Parathyroid adenoma (tissue), 2 donors: ENCODE results near the gene CACNG5.

ENCODE experiments used
- H2AFZ ChIP-seq: fragments of 300-600 bp; sonication (generic); one replicate; pipeline ENCODE4 v1.7.0; 2017; ENCODE audit warnings: antibody characterized with exemption, mild to moderate bottlenecking
- H3K27ac ChIP-seq: fragments of 300-600 bp; sonication (generic); one replicate; pipeline ENCODE4 v1.7.0; 2017
- H3K27me3 ChIP-seq: fragments of 300-600 bp; sonication (generic); one replicate; pipeline ENCODE4 v1.7.0; 2017; ENCODE audit warnings: low read length; ENCODE audit not compliant: control insufficient read depth, insufficient read depth
- H3K36me3 ChIP-seq: fragments of 300-600 bp; sonication (generic); one replicate; pipeline ENCODE4 v1.7.0; 2017; ENCODE audit warnings: low read length; ENCODE audit not compliant: control insufficient read depth, insufficient read depth
- H3K4me1 ChIP-seq: fragments of 300-600 bp; sonication (generic); one replicate; pipeline ENCODE4 v1.7.0; 2017; ENCODE audit warnings: control low read depth
- H3K4me2 ChIP-seq: fragments of 300-600 bp; sonication (generic); one replicate; pipeline ENCODE4 v1.7.0; 2017; ENCODE audit warnings: low read length
- H3K4me3 ChIP-seq: fragments of 300-600 bp; sonication (generic); one replicate; pipeline ENCODE4 v1.7.0; 2017; ENCODE audit warnings: low read depth, low read length
- H3K79me2 ChIP-seq: fragments of 300-600 bp; sonication (generic); one replicate; pipeline ENCODE4 v1.7.0; 2017; ENCODE audit warnings: control low read depth
- H3K9ac ChIP-seq: fragments of 300-600 bp; sonication (generic); one replicate; pipeline ENCODE4 v1.7.0; 2017; ENCODE audit warnings: mild to moderate bottlenecking
- H3K9me3 ChIP-seq: fragments of 300-600 bp; sonication (generic); one replicate; pipeline ENCODE4 v1.7.0; 2017; ENCODE audit warnings: low read length; ENCODE audit not compliant: control insufficient read depth
- CTCF ChIP-seq: fragments of 300-600 bp; sonication (generic); IDR thresholded peaks from one replicate; pipeline ENCODE4 v1.7.0; 2017; ENCODE audit warnings: antibody characterized with exemption, mild to moderate bottlenecking
- donor health status: primary hyperparathyroidism.

The CACNG5 gene, protein sequence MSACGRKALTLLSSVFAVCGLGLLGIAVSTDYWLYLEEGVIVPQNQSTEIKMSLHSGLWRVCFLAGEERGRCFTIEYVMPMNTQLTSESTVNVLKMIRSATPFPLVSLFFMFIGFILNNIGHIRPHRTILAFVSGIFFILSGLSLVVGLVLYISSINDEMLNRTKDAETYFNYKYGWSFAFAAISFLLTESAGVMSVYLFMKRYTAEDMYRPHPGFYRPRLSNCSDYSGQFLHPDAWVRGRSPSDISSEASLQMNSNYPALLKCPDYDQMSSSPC

DNA sequence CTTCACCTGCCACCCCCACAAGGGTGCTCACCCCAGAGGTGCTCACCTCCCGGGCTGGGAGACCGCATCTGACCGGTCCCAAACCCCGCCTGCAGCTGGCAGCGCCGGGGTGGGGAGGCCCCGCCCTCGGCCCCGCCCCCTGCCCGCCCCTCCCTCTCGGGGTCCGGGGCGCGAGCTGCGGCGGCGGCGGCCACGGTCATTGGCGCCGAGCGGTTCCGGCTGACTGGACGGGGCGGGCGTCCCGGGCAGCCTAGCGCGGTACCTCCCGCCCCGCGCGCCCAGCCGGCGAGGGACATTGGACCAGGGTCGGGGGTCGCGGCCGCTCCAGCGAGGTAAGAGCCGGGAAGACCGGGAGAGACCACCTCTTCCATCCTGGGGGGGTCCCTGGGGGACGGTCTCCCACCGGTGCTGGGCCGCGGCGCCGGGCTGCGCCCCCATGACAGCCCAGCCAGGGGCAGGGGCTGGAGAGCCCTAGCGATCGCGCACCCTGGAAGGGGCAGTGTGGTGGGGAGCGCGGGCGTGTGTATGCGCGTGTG is at the start of gene CACNG5:
TSS of gene CACNG5 (plus strand) at position 199 of the 536 bp plus-strand sequence. CDS start 42,216 bp downstream, outside the sequence.
- Histone ChIP-seq H3K27me3 (no peaks in the 10 kb centered on the region), H3K4me2 (no peak within 1 kb of the TSS), H3K9ac (no peak within 1 kb of the TSS), H3K79me2 (no peaks in the 10 kb centered on the region), H3K36me3 (no peaks in the 10 kb centered on the region), H3K9me3 (no peaks in the 10 kb centered on the region), H3K4me3 (no peak within 1 kb of the TSS), H3K27ac (peak within 1 kb of the TSS; percentile 5), H2AFZ (peak within 1 kb of the TSS; percentile 76), H3K4me1 (peaks cover 7% of the 10 kb centered on the region)
- no peak for TF ChIP-seq CTCF

DNA sequence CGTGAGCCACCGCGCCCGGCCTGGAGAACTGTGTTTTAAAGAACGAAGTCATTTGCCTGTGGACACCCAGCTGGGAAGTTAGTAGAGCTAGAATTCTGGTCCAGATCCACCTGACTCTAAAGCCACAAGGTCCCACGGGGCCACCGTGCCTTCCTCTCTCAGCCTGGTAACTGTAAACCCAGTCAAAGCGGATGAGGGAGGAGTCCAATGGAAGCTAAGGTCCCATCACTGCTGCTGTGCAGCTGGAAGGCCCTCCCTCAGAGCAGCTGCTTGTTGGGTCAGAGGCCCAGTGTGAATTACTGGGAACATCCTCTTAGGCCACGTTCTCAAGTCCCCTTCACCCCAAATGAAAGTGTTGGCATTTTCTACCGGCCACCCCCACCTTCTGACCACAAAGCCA is 48.8 kb upstream of the CACNG5 start:
- Histone ChIP-seq H3K27me3 (no peaks in the 10 kb centered on the region), H3K9me3 (no peaks in the 10 kb centered on the region), H3K79me2 (no peaks in the 10 kb centered on the region), H3K4me2 (no peak overlapping the region), H3K36me3 (no peaks in the 10 kb centered on the region), H3K9ac (no peak overlapping the region), H2AFZ (no peak overlapping the region), H3K4me1 (no peaks in the 10 kb centered on the region), H3K4me3 (no peak overlapping the region), H3K27ac (no peak overlapping the region)
- TF ChIP-seq CTCF, result no peak

GRCh38 chr17:66787914-66788313 is 47.0 kb upstream of the CACNG5 start:
- Histone ChIP-seq H3K27ac (no peak overlapping the region), H3K9ac (no peak overlapping the region), H3K4me2 (no peak overlapping the region), H3K9me3 (no peaks in the 10 kb centered on the region), H3K79me2 (no peaks in the 10 kb centered on the region), H2AFZ (no peak overlapping the region), H3K27me3 (no peaks in the 10 kb centered on the region), H3K36me3 (no peaks in the 10 kb centered on the region), H3K4me1 (no peaks in the 10 kb centered on the region), H3K4me3 (no peak overlapping the region)
- no peak for TF ChIP-seq CTCF

GRCh38 chr17:66789093-66789492 is 45.8 kb upstream of the CACNG5 start:
- Histone ChIP-seq H3K79me2 (no peaks in the 10 kb centered on the region), H3K4me2 (no peak overlapping the region), H3K9ac (no peak overlapping the region), H3K4me1 (no peaks in the 10 kb centered on the region), H3K9me3 (no peaks in the 10 kb centered on the region), H3K27me3 (no peaks in the 10 kb centered on the region), H2AFZ (no peak overlapping the region), H3K4me3 (no peak overlapping the region), H3K36me3 (no peaks in the 10 kb centered on the region), H3K27ac (no peak overlapping the region)
- TF ChIP-seq CTCF, result no peak

- no peak for TF ChIP-seq CTCF
- no peak overlapping the region for H3K9ac ChIP-seq
- H3K36me3 ChIP-seq, result no peaks in the 10 kb centered on the region
- no peak overlapping the region for H3K4me2 ChIP-seq
- H3K27ac ChIP-seq, result no peak overlapping the region
- no peak overlapping the region for H3K4me3 ChIP-seq
- no peaks in the 10 kb centered on the region for H3K4me1 ChIP-seq
- H3K9me3 ChIP-seq, result no peaks in the 10 kb centered on the region
- H3K79me2 ChIP-seq, result no peaks in the 10 kb centered on the region
- no peaks in the 10 kb centered on the region for H3K27me3 ChIP-seq
- no peak overlapping the region for H2AFZ ChIP-seq
Measured at GRCh38 chr17:66789961-66790437, 44.9 kb upstream of the CACNG5 start.
